Body of pancreas (tissue), 4 donors: ENCODE data around the gene SHF.

Source experiments
- POLR2A ChIP-seq, 3 donors: fragments of 450-650 bp; IDR thresholded peaks; one replicate each; pipeline ENCODE4 v1.6.1; 2016; ENCODE audit warnings: antibody characterized with exemption in 3 of 3, mild to moderate bottlenecking in 2 of 3
- TF ChIP-seq, protein P1 (sequence below), 7 experiments: fragments of 450-650 bp in 4 of 7; fragments of 200-600 bp in 3 of 7; sonication (generic) in 3 of 7; IDR thresholded peaks; one replicate each; pipeline ENCODE4 v1.5.1; 2016 to 2019; ENCODE audit warnings: antibody characterized with exemption in 7 of 7

- TF ChIP-seq, protein P1, sequence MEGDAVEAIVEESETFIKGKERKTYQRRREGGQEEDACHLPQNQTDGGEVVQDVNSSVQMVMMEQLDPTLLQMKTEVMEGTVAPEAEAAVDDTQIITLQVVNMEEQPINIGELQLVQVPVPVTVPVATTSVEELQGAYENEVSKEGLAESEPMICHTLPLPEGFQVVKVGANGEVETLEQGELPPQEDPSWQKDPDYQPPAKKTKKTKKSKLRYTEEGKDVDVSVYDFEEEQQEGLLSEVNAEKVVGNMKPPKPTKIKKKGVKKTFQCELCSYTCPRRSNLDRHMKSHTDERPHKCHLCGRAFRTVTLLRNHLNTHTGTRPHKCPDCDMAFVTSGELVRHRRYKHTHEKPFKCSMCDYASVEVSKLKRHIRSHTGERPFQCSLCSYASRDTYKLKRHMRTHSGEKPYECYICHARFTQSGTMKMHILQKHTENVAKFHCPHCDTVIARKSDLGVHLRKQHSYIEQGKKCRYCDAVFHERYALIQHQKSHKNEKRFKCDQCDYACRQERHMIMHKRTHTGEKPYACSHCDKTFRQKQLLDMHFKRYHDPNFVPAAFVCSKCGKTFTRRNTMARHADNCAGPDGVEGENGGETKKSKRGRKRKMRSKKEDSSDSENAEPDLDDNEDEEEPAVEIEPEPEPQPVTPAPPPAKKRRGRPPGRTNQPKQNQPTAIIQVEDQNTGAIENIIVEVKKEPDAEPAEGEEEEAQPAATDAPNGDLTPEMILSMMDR (IDR thresholded peaks at IDR 0.05): no peak
- no peak for TF ChIP-seq POLR2A (IDR thresholded peaks at IDR 0.05)
These were observed 68.8 kb downstream of the SHF start for GRCh38 chr15:45118996-45119395.
